Ramos (cell line): ENCODE measurements around the gene ZFYVE28.

Source experiments
- in situ Hi-C: fragments of 300-500 bp; cut with MboI; formaldehyde crosslinking; loops from one replicate; pipeline ENCODE4 v1.14.3; 2022; ENCODE audit warnings: low sequenced_read_pairs; ENCODE audit not compliant: unreplicated experiment

Gene ZFYVE28

GRCh38 chr4:2336659-2337058 lies 81.8 kb downstream of the ZFYVE28 start:
- in situ Hi-C loops = no loop called here

GRCh38 chr4:2335729-2336101 lies 82.7 kb downstream of the ZFYVE28 start:
- in situ Hi-C loops = no loop called here

GRCh38 chr4:2334826-2335728 lies 83.4 kb downstream of the ZFYVE28 start:
- in situ Hi-C loops = no loop called here

- in situ Hi-C loops = no loop called here
Observed at GRCh38 chr4:2333916-2334644, 84.4 kb downstream of the ZFYVE28 start.

DNA sequence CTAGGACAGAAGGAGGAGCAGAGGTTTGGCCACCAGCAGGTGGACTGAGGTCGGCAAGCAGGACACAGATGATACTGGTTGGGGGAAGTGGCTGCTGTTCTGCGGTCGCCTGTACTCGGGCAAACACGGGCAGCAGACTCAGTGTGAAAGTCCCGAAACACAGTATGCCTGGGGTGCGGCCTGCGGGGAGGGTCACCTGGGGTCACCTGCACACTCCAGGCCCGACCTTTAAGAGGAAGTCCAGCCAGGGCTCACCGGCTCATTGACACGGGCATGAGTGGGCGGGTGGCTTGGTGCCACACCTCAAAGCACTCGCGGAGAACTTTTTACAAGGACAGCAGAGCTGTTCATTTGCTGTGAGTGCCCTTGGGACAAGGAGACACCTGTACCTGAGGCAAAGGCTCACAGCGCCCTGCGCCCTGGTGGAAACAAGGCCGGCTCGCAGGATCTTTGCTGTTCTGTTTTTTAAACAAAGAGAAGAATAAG lies 85.0 kb downstream of the ZFYVE28 start:
- in situ Hi-C loops = no loop called here

- in situ Hi-C loops = no loop called here
Observed at GRCh38 chr4:2332976-2333319, 85.5 kb downstream of the ZFYVE28 start.

DNA sequence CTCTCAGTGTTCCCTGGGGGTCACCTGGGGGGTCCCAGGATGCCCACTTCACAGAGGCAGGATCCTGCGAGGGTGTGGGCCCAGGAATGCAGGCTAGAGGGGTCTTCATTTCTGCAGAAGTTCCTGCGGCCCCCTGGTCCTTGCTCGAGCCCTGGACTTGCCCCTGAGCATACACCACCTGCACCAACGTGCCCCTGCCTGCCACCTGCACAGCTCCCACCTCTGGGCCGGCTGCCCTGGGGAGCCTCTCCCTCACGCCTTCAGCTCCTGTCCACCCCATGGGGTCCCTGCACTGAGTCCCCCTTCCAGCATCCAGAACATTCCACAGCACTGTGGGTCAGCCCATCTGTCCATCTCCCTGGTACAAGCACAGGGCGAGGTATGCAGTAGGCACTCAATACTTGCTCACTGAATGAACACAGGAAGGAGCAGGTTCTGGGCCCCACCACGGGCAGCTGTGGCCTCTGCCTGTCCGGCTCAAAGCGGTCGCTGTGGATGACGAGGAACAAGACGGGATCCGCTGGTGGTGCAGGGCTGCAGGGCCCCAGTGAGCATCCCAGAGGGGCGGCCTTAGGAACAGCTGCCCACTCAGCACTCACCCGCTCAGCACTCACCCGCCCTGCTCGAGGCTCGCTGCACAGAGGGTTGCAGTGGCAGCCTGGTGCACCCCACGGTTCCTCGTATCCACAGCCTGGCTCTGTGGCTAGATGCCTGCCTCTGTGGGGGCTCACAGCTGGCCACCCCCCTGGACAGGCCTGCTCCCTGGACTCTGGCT lies 86.1 kb downstream of the ZFYVE28 start:
- in situ Hi-C loops = no loop called here

DNA sequence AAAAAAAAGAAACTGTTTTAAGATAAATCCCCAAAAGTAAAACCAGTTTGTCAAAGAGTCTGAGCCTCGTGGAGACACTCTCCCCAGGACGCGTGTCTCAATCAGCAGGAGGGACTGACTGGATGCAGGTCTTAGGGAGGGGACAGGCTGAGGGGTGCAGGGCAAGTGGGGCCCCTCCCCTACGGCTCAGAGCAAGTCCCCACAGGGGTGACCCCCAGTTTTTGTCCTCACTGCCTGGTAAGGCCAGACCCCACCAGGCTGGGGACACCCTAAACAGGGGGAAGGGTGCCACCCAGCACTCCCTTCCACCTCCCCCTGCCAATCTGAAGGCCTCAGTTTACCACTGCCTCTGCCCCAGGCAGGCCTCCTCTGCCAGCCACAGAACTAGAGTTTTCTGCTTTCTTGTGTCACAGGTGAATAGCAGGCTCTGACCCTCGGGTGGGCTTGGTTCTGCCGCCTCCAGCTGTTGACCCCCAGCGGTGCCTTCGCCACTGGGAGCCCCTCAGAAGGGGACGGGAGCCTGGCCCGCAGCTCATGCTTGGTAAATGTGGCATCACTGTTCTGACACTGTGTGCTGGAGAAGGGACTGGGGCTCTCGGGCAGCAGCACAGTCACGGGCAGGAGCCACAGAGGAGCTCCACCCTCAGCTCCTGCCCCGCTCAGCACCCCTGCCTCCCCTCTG lies 86.8 kb downstream of the ZFYVE28 start:
- in situ Hi-C loops = no loop called here

DNA sequence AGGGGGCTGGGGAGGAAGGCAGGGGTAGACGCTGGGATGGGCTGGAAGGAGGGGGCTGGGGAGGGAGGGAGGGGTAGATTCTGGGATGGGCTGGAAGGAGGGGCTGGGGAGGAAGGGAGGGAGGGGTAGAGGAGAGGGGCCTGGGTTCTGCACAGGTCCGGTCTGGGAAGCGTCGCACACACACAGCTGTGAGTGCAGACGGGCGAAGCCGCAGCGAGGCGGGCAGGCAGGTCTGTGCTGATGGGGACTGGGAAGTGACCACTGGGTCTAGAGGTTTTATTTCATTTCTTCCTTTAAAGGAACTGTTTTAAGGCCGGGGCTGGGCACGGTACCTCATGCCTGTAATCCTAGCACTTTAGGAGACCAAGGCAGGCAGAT lies 87.4 kb downstream of the ZFYVE28 start:
- in situ Hi-C loops = no loop called here

DNA sequence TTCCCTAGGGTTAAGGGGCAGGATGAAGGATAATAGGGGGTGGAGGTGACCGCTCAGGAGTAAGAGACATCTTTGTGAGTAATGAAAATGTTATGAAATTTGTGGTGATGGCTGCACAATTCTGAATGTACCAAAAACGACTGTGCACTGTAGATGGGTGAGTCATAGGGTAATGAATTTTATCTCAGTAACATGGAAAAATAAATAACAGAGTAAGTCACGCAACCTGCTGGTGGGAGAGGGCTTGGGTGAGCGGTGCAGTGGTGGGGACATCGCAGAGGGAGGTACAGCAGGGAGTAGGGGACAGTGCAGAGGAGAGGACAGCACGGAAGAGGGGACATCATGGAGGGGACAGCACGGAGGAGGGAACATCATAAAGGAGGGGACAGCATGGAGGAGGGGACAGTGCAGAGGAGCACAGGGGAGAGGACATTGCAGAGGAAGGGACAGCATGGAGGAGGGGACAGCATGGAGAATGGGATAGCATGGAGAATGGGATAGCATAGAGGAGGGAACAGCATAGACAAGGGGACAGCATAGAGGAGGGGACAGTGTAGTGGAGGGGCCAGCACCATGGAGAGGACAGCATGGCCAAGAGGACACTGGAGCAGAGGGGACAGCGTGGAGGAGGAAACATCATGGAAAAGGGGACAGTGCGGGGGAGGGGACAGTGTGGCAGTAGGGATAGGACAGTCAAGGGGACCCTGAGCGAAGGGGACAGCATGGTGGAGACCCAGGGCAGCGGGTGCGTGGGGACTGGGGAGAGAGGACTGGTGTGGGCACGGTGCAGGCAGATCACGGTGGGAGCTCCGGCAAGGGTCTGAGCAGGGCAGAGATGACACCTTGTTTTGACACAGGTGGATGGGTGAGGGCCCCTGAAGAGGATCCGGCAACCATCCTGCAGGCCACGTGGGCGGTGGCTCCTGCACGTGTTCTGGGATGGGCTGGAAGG lies 88.1 kb downstream of the ZFYVE28 start:
- in situ Hi-C loops = no loop called here

DNA sequence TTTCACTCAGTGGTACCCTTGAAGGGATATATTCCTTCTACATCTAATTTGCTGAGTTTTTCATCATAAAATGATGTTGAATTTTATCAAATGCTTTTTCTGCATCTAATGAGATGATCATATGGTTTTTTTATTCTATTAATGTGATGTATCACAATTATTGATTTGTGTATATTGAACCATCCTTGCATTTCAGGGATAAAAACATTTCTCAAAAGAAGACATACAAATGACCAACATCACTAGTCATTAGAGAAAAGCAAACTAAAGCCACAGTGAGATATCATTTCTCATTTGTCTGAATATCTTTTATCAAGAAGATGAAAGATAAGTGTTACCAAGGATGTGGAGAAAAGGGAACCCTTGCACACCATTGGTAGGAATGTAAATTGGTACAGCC lies 90.9 kb downstream of the ZFYVE28 start:
- in situ Hi-C loops = no loop called here

- in situ Hi-C loops = no loop called here
Observed at GRCh38 chr4:2324891-2325290, 93.6 kb downstream of the ZFYVE28 start.

DNA sequence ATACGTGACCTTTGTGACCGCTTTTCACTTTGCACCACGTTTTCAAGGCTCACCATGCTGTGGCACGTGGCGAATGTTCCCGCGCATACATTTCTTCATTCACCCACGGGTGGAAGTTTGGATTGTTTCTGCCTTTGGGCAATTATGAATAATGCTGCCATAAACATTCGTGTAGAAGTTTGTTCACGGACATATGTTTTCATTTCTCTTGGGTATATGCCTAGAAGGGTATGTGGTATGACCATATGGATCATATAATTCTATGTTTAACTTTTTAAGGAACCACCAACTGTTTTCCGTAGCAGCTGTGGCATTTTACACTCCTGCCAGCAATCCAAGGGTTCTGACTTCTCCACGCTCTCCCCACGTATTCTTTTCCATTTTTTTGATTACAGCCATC lies 95.6 kb downstream of the ZFYVE28 start:
- in situ Hi-C loops = no loop called here

GRCh38 chr4:2322227-2322626 lies 96.2 kb downstream of the ZFYVE28 start:
- in situ Hi-C loops = no loop called here

DNA sequence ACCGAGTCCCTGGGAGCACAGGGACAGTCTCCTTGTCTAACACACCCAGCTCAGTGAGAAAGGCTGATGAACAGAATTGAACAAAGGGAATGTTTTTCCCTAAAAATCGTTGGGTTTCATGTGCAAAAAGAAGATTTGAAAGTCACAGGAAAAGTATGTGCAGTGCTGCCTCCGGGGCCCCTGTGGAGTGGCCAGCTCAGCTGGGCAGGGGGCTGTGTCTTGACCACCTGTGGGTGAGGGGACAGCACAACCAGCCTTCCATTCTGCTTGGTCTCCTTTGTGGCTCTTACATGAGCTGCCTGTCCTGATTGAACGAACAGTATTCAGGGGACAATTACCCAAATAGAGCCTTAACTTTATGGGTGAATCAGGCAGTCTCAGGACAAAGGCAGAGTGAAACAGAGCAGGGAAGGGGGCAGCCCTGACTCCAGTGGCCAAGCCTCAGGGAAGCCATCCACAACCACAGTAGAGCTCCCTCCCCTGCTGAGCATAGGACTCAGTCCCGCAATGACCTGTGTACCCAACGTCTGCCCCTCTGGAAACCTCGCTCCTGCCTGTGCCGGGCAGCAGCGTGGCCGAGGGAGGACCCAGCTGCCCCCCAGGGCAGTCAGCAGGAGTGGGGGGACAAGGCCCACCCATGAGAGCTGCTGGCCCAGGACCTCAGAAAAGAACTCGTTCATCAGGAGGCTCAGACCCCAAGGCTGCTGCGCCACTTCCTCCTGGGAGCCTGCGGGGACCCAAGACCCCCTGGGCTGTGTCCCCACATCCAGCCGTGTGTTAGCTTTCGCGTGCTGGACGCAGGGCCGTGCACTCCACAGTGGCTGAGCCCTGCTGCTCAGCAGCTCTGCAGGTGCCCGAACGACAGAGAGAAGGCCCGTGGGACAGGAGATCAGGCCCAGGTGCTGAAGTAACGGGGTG lies 96.9 kb downstream of the ZFYVE28 start:
- in situ Hi-C loops = no loop called here

- in situ Hi-C loops = no loop called here
Observed at GRCh38 chr4:2320746-2321145, 97.7 kb downstream of the ZFYVE28 start.

GRCh38 chr4:2320152-2320551 lies 98.3 kb downstream of the ZFYVE28 start:
- in situ Hi-C loops = no loop called here

- in situ Hi-C loops = no loop called here
Observed at GRCh38 chr4:2318885-2319284, 99.6 kb downstream of the ZFYVE28 start.
